NCI-H524 treated with DMSO at 0.1 percent for 48 hours (cell line): ENCODE data around the gene OIP5.
"Not testable (repeated sequence)": the region's sequence is repeated elsewhere in the genome, so short reads cannot be mapped to it uniquely, and the experiment has no call there.

ENCODE experiments used
- DNase-seq: peaks from one replicate; lab custom pipeline; 2025; lab: John Stamatoyannopoulos, UW

Gene OIP5

DNA sequence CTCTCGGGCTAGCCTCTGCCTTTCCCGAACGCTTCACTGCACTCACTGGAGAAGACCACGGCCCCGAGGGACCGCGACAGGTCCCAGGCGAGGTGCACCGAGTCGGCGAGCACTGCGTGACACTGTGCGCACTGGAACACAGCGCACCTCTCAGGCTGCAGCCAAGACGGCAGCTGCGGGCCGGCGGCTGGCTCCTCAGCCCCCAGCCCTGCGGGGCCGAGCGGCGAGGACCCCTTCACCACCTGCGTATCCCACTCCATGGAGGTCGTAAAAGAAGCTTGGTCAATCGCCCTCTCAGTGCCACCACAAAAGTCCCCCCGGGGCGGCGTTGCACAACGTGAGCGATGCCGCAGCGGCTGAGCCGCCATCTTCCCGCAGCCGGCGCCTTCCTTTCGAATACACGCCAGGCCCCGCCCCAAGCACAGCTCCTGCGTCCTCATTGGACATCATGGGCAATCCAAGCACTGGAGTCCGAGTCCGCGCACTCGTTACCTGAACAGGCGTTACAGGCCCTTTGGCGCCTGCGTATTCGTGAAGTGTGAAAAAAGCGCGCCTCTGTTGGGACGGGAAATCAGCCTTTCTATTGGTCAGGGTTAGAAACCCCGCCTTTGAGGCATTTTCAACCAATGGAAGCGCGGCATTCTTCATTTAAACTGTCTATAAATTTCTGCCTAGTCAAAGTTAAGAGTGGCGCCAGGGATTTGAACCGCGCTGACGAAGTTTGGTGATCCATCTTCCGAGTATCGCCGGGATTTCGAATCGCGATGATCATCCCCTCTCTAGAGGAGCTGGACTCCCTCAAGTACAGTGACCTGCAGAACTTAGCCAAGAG, at the start of gene OIP5, which contains the start of gene NUSAP1:
OIP5 (minus strand) TSS at position 398 of the 832 bp plus-strand sequence; CDS start at position 368, 30 bp downstream.
NUSAP1 (plus strand) TSS at position 688 of the 832 bp plus-strand sequence; CDS start at position 765, 77 bp downstream.
- DNase-seq: peak; percentile 100

DNA sequence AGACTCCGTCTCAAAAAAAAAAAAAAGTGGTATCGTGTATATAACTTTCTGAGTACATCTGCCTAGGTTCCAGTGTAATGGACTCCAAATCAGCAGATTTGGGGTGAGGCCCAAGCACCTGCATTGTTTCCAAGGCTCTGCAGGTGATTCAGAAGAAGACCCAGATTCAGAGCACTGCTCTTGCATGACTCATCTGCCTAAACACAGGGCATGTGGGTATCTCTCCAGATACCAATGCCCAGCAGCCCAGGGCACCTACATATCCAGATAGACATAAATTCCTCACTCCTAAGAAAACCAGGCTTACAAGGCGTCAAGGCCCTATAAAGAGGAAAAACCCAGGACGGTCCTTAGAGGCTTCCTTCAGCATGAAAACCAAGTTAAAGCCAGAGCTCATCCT, 45.6 kb upstream of the OIP5 start:
- DNase-seq: no peak

DNA sequence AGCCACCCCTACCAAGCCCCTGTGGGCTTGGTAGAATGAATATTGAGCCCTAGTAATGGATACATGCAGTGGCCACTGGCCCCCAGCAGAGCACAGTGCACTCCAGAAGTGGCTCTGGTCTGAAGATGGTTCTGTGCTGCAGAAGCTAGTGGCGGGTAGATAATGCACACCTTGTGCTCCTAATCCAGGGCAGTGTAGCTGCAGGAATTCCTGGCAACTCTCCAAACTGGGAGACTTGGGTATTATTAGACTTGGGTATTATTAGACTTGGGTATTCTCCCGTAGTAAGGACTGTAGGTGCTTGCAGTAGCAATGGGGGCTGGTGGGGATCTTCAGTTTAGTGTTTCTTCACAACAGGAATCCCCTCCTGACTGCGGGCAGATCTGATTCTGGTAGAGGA, 35.0 kb upstream of the OIP5 start:
- no peak for DNase-seq

DNA sequence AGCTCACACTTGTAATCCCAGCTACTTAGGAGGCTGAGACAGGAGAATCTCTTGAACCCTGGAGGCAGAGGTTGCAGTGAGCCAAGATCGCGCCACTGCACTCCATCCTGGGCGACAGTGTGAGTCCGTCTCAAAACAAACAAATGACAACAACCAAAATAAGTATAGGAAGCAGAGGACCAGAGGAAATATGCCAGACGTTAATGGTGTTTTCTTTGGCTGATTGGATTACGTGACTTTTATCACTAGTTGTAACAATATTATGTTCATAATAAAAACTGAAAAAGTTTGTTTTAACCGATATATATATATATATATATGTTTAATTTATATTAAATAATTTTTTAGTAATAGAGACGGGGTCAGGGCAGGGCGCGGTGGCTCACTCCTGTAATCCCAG, 22.0 kb upstream of the OIP5 start:
- no peak for DNase-seq

DNA sequence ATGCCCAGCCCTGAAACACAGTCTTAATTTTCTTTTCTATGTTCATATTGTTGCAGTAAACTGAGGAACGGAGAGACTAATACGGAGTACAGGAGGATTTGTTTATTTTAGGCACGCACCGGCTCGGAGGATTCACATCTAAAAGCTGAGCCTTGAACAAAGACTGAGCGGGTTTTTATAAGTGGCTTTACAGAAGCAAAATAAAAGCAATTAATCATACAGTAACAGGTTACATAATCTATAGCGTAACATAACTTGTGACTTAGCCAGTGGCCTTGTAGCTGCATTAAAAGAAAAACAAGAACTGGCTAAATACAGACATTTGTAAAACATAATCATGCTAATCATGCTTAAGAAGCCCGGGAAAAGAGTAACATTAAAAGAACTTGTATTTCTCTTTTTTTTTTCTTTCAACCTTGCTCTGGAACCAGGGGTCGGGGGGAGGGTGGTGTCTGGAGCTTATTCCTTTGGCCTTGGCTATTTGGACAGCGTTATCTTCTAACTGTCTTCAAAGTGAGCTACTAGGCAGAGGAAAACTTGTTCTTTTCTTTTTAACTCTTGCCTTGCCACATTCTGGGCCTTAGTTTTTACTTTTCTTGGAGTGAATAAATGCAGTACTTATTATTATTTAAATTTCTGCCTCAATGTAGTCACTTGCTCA, 17.8 kb upstream of the OIP5 start:
- no peak for DNase-seq

DNA sequence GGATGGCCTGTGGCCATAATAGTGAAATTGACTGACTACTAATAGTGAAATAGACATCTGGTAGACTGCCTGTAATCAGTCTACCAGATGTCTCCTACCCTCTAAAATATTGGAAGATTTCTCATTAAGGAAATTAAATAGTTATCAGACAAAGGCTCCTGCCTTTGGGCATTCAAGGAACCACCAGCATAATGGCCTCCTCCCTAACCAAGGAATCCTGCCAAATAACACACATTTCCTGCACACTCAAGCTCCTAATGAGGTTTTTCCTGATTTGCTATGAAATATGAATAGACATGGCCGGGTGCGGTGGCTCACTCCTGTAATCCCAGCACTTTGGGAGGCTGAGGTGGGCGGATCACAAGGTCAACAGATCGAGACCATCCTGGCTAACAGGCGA, 14.8 kb upstream of the OIP5 start:
- no peak for DNase-seq

DNA sequence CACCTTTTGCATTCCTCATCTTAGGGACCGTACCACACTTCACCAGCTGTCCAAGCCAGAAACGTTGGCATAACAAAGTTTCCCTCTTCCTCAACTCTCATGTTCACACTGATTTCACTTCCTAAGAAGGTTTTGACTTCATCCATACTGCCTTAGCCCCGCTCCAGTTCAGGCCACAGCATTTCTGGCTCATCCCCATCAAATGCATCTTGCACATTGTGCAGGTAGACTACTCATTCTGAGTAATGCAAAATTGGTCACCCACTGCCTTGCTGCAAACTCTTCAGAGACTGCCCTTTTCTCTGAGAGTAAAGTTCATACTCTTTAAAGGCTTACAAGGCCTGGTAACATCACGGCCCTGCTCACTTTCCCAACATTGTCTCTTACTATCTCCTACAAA, 9.1 kb upstream of the OIP5 start:
- DNase-seq: no peak

- no peak for DNase-seq
Observed at GRCh38 chr15:41340189-41340695, 7.9 kb upstream of the OIP5 start.

- DNase-seq: no peak
Observed at GRCh38 chr15:41337631-41338522, 5.5 kb upstream of the OIP5 start.

- DNase-seq: no peak
Observed at GRCh38 chr15:41337047-41337446, 4.7 kb upstream of the OIP5 start.

- no peak for DNase-seq
Observed at GRCh38 chr15:41336549-41336948, 4.2 kb upstream of the OIP5 start.

DNA sequence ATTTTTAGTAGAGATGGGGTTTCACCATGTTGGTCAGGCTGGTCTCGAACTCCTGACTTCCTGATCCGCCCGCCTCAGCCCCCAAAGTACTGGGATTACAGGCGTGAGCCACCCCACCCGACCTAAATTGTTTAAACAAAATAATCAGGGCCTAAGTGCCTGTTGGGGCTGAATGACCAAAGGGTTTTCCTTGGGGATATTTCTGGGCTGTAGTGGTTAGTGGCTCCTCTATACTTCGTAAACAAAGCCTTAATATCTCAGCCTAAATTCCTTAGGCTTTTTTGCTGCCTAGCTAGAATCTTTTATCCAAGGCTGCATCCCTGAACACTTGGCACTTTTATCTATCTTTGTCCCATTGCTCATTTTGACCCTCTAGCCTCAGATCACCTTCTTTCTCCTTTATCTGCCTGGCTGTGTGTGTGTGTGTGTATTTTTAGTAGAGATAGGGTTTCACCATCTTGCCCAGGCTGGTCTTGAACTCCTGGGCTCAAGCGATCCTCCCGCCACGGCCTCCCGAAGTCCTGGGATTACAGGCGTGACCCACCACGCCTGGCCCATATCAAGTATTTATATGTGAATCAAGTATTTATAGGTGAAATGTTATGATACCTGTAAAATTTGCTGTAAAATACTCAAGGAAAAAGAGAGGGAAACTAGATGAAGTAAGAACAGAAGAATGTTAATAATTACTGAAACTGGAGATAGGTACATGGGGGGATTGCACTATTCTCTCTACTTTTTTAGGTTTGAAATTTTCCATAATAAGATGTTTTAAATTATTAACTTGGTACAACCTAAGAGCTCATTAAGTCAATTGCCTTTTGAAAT, 2.1 kb upstream of the OIP5 start:
- no peak for DNase-seq

DNA sequence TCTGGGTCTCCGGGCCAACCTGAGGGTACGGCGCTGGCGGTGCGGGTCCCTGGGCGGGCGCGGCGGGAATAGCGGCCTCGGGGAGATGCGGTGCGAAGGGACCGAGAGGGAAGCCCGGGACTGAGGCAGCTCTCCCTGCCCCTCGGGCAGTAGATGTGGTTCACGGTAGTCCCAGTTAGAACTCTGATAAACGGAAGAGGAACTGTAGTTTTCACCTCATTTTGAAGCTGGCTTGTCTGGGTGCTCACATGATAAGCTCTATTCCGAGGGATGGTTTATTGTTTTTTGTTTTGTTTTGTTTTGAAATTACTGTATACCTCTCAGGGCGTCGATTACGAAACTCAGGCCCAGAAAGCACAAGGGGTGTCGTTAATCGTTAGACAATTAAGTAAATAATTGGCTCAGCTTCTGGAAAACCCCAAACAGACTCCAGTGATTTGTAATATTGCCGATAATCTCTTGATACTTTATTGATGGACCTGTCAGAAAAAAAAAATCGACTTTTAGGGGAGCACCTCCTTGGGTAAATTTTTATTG, 703 bp upstream of the OIP5 start:
- no peak for DNase-seq

DNA sequence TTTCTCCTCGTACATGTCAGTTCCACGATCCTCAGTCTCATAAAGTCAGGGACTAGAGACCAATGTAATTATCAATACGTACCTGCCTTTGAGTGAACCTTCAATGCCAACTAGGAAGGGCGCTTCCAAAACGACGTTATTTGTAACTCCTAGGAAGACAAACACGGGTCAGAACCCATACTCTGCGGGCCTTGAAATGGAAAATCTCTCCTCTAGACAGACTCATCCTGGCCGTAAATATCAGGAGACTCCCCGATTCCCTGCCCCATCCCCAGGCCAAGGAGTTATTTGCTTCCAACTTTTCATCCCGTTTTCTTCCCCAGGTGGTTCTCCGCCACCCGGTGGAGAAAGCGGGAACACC, 578 bp downstream of the OIP5 start:
- no peak for DNase-seq

DNA sequence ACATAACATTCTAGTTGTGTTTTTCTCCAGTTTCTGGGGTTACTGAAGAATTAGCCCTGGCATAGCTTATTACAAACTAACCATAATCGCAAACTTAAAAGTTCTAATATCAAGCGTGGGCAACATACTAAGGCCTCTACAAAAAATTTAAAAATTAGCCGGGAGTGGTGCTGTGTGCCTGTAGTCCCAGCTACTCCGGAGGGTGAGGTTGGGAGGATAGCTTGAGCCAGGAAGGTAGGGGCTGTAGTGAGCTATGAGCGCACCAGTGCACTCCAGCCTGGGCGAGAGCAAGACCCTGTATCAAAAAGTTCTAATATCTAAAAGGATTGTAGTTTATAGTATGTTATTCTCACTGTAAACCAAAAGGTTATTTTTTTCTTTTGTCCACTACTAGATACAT, 1.1 kb downstream of the OIP5 start:
- no peak for DNase-seq

DNA sequence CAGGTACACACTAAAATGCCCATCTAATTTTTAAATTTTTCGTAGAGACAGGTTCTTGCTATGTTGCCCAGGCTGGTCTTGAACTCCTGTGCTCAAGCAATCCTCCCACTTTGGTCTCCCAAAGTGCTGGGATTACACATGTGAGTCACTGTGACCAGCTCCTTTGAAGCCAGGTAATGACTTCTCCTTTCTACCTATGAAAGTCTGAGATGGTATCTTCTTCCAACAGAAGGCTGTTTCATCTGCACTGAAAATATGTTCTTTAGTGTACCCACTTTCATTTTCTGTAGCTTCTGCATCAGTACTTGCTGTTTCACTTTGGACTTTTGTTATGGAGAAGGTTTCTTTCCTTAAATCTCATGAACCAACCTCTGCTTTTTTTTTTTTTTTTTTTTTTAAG, 8.8 kb downstream of the OIP5 start:
- DNase-seq: no peak

DNA sequence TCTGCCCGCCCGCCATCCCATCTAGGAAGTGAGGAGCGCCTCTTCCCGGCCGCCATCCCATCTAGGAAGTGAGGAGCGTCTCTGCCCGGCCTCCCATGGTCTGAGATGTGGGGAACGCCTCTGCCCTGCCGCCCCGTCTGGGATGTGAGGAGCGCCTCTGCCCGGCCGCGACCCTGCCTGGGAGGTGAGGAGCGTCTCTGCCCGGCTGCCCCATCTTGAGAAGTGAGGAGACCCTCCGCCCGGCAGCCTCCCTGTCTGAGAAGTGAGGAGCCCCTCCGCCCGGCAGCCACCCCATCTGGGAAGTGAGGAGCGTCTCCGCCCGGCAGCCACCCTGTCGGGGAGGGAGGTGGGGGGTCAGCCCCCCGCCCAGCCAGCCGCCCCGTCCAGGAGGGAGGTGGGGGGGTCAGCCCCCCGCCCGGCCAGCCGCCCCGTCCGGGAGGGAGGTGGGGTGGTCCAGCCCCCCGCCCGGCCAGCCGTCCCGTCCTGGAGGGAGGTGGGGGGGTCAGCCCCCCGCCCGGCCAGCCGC, 11.5 kb downstream of the OIP5 start:
- not testable (repeated sequence) for DNase-seq

DNA sequence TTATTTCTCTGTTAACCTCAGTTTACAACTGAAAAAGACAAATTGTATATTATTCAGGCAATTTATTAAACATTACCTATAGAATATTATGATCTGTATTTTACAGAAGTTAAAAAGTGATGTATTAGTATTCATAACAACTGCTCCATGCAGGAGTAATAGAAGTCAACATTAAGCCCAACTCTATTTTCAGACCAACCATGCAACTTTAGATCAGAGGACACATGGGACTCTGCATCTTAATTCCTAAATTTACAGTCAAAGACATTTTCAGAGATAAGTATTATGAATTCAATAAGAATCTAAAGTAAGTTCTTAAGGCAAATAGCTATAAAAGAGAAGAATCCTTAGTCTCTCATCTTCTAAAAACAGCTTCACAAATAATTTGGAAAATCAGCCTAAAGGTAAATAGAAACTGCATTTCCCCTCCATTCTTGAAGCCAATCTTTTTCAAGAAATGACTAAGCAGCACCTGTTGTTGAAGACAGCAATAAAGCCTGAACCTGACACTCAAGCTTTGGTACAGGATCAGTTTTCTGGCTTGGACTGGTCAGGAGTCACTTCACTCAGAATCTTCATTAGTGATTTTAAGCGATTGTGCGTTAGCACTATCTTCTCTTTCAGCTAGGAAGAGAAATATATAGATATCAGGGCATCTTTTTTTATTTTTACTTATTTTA, 23.0 kb downstream of the OIP5 start:
- DNase-seq: no peak

DNA sequence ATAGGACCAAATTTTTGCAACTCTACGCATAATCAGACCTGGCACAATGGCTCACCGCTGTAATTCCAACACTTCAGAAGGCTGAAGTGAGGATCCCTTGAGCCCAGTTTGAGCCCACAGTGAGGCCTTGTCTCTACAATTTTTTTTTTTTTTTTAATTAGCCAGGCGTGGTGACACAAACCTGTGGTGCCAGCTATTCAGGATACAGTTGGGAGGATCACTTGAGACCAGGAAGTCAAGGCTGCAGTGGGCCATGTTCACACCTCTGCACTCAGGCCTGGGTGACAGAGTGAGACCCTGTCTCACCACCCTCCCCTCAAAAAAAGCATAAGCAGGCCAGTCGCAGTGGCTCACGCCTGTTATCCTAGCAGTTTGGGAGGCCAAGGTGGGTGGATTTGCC, 24.7 kb downstream of the OIP5 start:
- no peak for DNase-seq

DNA sequence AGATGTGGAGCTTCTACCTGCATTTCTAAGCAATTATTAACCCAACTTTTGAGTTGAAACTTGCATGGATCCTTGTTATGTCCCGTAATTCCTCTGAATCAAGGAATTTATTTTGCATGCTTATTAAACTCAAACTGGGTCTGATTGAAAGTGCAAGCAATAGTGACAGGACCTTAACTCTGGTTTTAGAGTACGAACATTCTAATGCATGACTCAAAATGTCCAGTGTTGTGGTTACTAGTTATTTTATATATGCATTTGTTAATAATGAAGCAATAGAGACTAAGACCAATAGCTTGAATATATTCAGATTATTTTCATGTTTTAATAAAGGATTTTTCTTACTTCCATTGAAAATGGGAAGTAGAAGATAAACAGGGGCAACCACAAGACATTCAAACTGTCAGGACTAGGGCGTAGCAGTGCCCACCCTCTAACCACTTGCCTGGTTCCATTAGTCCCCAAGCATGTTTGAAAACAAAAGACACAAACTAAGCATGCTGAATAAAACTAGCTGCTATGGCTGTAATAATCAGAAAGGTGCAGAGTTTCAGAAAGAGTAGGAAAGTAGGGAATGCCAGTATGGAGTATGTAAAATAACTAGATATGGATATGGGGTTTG, 28.1 kb downstream of the OIP5 start:
- DNase-seq: no peak
